ENCODE results near the gene TMEM154.

GRCh38 chr4:152677117-152677516 is 2.7 kb downstream of the TMEM154 start:
- TF ChIP-seq CTCF (IDR thresholded peaks at IDR 0.05; ENCODE audit: poor library complexity), result no peak
- no peak for TF ChIP-seq EZH2 (IDR thresholded peaks at IDR 0.05; ENCODE audit: borderline replicate concordance)
- TF ChIP-seq EZH2phosphoT487 (IDR thresholded peaks at IDR 0.05; ENCODE audit: low read depth, severe bottlenecking, unreplicated experiment), result no peak

Data from hepatocyte (in vitro differentiated cells).